GM23248 (cell line): ENCODE measurements around the gene CCDC167.

ENCODE experiments used
- EZH2 ChIP-seq: fragments of 200-600 bp; sonication (generic); IDR thresholded peaks from 2 replicates; pipeline ENCODE4 v1.6.1; 2018; ENCODE audit warnings: antibody characterized with exemption, mild to moderate bottlenecking; ENCODE audit not compliant: insufficient read depth, poor library complexity, severe bottlenecking
- EZH2phosphoT487 ChIP-seq: fragments of 200-600 bp; sonication (generic); IDR thresholded peaks from 2 replicates; pipeline ENCODE4 v1.6.1; 2018; ENCODE audit warnings: antibody characterized with exemption, moderate library complexity, mild to moderate bottlenecking, low read depth; ENCODE audit not compliant: insufficient read depth

GRCh38 chr6:37483917-37484785 lies 15.5 kb downstream of the CCDC167 start:
- no peak for TF ChIP-seq EZH2phosphoT487
- TF ChIP-seq EZH2: no peak
